GM06990 (cell line): ENCODE results near the gene DRAXIN.
A peak's percentile ranks its signal among the peaks of the same experiment; 100 is the strongest.

ENCODE experiments used
- DNase-seq: peaks from one replicate; pipeline ENCODE4 v3.0.0-alpha.2; 2011; ENCODE audit not compliant: insufficient read length; ENCODE audit errors: extremely low read depth
- H3K27me3 ChIP-seq: replicated peaks from 2 replicates; pipeline ENCODE4 v1.6.0; 2011; ENCODE audit warnings: low read length; ENCODE audit not compliant: control insufficient read depth, insufficient read depth
- H3K36me3 ChIP-seq: 2 replicates; pipeline ENCODE4 v1.5.1; 2011; ENCODE audit warnings: low read length; ENCODE audit not compliant: control insufficient read depth, insufficient read depth
- H3K4me3 ChIP-seq: replicated peaks from 2 replicates; pipeline ENCODE4 v1.5.1; 2011; ENCODE audit warnings: low read depth, mild to moderate bottlenecking, control low read depth, low read length
- TF ChIP-seq, protein P1 (sequence below): IDR thresholded peaks from 2 replicates; pipeline ENCODE4 v1.5.1; 2011; ENCODE audit warnings: low read length, control low read depth, mild to moderate bottlenecking, inconsistent platforms; ENCODE audit not compliant: insufficient read depth, poor library complexity, severe bottlenecking

The DRAXIN gene

DNA sequence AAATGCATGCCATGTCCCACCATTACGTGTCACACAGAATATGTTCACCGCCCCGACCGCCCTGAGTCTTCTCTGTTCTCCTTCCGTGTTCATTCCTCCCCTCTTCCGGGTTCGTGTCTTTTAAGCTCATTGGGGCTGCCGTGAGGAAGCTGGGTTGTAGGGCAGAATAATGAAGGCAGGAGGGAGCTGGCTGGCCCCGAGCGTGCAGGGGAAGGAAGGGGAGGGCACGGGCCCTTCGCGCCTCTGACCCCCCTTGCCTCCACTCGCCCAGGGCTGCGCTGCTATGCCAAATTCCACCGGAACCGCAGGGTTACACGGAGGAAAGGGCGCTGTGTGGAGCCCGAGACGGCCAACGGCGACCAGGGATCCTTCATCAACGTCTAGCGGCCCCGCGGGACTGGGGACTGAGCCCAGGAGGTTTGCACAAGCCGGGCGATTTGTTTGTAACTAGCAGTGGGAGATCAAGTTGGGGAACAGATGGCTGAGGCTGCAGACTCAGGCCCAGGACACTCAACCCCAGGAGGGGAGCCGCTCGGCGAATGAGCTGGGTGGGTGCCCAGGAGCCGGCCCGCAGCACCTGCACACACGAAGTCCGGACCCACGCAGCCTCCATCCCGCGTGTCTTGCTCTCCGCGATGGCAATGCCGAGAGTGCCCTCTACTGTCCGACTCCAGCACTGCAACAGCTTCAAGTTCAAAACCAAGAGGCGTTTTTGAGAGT is 28.0 kb downstream of the DRAXIN start:
- Histone ChIP-seq H3K27me3 (no peaks in the 10 kb centered on the region; the same call in 1 of the 2 replicates), H3K36me3 (no peaks in the 10 kb centered on the region), H3K4me3 (peak overlapping the region; percentile 45)
- peak; percentile 76 for DNase-seq
- TF ChIP-seq, protein P1, sequence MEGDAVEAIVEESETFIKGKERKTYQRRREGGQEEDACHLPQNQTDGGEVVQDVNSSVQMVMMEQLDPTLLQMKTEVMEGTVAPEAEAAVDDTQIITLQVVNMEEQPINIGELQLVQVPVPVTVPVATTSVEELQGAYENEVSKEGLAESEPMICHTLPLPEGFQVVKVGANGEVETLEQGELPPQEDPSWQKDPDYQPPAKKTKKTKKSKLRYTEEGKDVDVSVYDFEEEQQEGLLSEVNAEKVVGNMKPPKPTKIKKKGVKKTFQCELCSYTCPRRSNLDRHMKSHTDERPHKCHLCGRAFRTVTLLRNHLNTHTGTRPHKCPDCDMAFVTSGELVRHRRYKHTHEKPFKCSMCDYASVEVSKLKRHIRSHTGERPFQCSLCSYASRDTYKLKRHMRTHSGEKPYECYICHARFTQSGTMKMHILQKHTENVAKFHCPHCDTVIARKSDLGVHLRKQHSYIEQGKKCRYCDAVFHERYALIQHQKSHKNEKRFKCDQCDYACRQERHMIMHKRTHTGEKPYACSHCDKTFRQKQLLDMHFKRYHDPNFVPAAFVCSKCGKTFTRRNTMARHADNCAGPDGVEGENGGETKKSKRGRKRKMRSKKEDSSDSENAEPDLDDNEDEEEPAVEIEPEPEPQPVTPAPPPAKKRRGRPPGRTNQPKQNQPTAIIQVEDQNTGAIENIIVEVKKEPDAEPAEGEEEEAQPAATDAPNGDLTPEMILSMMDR: peak; percentile 97

DNA sequence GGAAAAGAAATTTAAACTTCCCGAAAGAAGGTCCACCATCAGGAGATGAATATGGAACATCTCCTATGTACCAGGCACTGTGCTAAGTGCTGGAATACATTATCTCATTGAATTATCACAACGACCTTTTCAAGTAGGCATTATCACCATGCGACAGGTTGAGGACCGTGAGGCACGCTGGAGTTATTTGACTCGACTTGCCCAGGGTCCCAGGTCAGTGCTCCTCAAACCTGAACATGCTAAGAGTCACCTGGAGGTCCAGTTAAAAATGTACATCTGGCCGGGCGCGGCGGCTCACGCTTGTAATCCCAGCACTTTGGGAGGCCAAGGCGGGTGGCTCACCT is 28.5 kb downstream of the DRAXIN start:
- TF ChIP-seq, protein P1: no peak
- DNase-seq: no peak
- H3K36me3 ChIP-seq: no peaks in the 10 kb centered on the region
- no peak overlapping the region for H3K4me3 ChIP-seq
- H3K27me3 ChIP-seq: no peaks in the 10 kb centered on the region; the same call in 1 of the 2 replicates

DNA sequence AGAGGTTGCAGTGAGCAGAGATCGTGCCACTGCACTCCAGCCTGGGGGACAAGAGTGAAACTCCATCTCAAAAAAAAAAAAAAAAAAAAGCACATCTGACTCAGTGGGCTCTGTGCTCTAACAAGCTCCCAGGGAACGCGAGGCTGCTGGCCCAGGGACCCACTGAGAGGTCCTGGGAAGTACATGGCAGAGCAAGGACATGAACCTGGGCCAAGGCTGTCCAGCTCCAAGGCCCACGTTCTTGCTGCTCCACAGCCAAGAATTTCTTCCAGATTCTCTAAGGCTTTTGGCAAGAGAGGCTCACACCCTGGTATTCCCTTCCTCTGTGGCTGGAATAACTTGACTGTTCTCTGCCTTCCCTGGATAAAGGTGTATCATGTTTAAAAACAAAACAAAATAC is 29.0 kb downstream of the DRAXIN start:
- H3K27me3 ChIP-seq: no peaks in the 10 kb centered on the region; the same call in 1 of the 2 replicates
- H3K36me3 ChIP-seq: no peaks in the 10 kb centered on the region
- no peak overlapping the region for H3K4me3 ChIP-seq
- TF ChIP-seq, protein P1: no peak
- no peak for DNase-seq

DNA sequence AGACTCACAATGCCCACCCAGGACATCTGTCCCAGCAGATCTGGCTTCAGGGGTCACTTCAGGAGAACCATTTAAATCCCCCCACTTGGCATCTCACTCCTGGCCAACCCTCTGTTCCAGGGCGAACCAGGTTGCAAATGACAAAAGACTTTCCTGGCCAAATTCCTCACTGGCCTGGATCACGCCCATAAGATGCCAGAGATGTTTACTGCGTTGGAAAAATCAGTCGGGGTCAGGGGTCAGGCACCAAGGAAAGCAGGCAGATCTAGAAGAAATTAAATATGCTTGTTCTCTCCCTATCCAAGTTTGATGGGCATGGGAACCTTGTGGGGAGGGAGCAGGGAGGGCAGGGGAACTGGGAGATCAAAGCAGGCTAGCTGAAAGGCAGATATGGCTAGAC is 29.8 kb downstream of the DRAXIN start:
- no peaks in the 10 kb centered on the region for H3K36me3 ChIP-seq
- no peak for DNase-seq
- TF ChIP-seq, protein P1: no peak
- no peaks in the 10 kb centered on the region; the same call in 1 of the 2 replicates for H3K27me3 ChIP-seq
- no peak overlapping the region for H3K4me3 ChIP-seq

DNA sequence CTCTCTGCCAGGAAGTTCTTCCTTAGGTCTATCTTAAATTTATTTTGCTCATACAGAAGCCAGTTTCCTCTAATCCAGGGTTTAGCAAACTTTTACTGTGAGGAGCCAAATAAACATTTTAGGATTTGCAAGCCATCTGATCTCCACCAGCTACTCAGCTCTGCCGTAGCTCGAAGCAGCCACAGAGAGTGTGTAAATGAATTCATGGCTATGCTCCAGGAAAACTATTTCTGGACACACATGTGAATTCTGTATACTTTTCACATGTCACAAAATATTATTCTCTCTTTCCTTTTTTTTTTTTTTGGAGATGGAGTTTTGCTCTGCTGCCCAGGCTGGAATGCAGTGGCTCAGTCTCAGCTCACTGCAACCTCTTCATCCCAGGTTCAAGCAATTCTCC is 31.0 kb downstream of the DRAXIN start:
- no peak overlapping the region for H3K4me3 ChIP-seq
- DNase-seq: no peak
- TF ChIP-seq, protein P1: no peak
- no peaks in the 10 kb centered on the region for H3K36me3 ChIP-seq
- H3K27me3 ChIP-seq: no peaks in the 10 kb centered on the region; the same call in 1 of the 2 replicates
